Endothelial cell of umbilical vein (primary cell): Measurements from ENCODE around the gene SIRPD.
"Not testable (repeated sequence)": the region's sequence is repeated elsewhere in the genome, so short reads cannot be mapped to it uniquely, and the experiment has no call there.

Experiments
- EZH2 ChIP-seq: IDR thresholded peaks from 2 replicates; pipeline ENCODE4 v1.6.1; 2012; ENCODE audit warnings: borderline replicate concordance, low read depth, mild to moderate bottlenecking, moderate library complexity, low read length, inconsistent platforms; ENCODE audit not compliant: severe bottlenecking
- FOS ChIP-seq: IDR thresholded peaks from 2 replicates; pipeline ENCODE4 v1.6.1; 2011; ENCODE audit warnings: mild to moderate bottlenecking, low read length, moderate library complexity, borderline replicate concordance; ENCODE audit not compliant: insufficient read depth
- GATA2 ChIP-seq: IDR thresholded peaks from 2 replicates; pipeline ENCODE4 v1.7.0; 2011; ENCODE audit warnings: low read depth, mild to moderate bottlenecking, moderate library complexity, mixed read lengths, low read length; ENCODE audit not compliant: insufficient read length, insufficient read depth
- JUN ChIP-seq: IDR thresholded peaks from 2 replicates; pipeline ENCODE4 v1.6.1; 2011; ENCODE audit warnings: borderline replicate concordance, low read depth; ENCODE audit not compliant: insufficient read length, insufficient read depth
- MAX ChIP-seq: IDR thresholded peaks from 2 replicates; pipeline ENCODE4 v1.6.1; 2011; ENCODE audit not compliant: insufficient read depth, insufficient read length
- MYC ChIP-seq: IDR thresholded peaks from one replicate; pipeline ENCODE4 v1.6.1; 2011; ENCODE audit warnings: mild to moderate bottlenecking, low read depth, low read length
- POLR2A ChIP-seq: IDR thresholded peaks from 2 replicates; pipeline ENCODE4 v1.6.1; 2012; ENCODE audit warnings: low read depth, mild to moderate bottlenecking, control low read depth, low read length
- POLR2AphosphoS5 ChIP-seq: IDR thresholded peaks from 2 replicates; pipeline ENCODE4 v1.6.1; 2012; ENCODE audit warnings: low read depth, mild to moderate bottlenecking, control low read depth, low read length, moderate library complexity; ENCODE audit not compliant: insufficient read depth
- TF ChIP-seq, protein P1 (sequence below), 2 donors: IDR thresholded peaks; 1 replicate in 1 of 2; 2 replicates in 1 of 2; pipeline ENCODE4 v1.5.1; 2011; ENCODE audit warnings: low read length in 2 of 2, mild to moderate bottlenecking in 2 of 2, moderate library complexity in 2 of 2, control low read depth in 1 of 2, inconsistent platforms in 1 of 2, low read depth in 1 of 2; ENCODE audit not compliant: insufficient read depth in 1 of 2; ENCODE audit errors: extremely low read depth in 1 of 2

DNA sequence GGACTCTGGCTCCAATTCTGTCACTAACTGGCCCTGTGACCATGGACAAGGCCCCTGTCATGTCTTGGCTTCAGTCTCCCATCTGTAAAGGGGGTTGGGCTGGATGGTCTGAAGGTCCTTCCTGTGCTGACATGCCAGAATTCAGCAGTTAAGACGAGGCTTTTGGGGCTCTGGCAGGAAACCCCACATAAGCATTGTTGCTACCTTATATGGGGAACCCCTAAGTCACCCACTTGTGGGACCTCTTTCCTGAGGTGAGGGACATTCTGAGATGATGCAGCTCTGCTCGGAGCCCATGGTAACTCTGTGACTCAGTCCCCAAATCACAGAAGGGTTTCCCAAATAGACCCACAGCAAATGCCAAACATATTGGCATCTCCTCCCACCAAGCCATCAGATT, 19.8 kb upstream of the SIRPD start:
- TF ChIP-seq, protein P1, sequence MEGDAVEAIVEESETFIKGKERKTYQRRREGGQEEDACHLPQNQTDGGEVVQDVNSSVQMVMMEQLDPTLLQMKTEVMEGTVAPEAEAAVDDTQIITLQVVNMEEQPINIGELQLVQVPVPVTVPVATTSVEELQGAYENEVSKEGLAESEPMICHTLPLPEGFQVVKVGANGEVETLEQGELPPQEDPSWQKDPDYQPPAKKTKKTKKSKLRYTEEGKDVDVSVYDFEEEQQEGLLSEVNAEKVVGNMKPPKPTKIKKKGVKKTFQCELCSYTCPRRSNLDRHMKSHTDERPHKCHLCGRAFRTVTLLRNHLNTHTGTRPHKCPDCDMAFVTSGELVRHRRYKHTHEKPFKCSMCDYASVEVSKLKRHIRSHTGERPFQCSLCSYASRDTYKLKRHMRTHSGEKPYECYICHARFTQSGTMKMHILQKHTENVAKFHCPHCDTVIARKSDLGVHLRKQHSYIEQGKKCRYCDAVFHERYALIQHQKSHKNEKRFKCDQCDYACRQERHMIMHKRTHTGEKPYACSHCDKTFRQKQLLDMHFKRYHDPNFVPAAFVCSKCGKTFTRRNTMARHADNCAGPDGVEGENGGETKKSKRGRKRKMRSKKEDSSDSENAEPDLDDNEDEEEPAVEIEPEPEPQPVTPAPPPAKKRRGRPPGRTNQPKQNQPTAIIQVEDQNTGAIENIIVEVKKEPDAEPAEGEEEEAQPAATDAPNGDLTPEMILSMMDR (IDR thresholded peaks at IDR 0.05; ENCODE audit: extremely low read depth in 1 of 2, insufficient read depth in 1 of 2, low read depth in 1 of 2, low read length in 2 of 2): not testable (repeated sequence)
- not testable (repeated sequence) for TF ChIP-seq EZH2, POLR2AphosphoS5, FOS, POLR2A, MAX, GATA2, MYC, JUN
